DMS53 (cell line): ENCODE data around the gene SPATA2L.
"Not testable (repeated sequence)": the region's sequence is repeated elsewhere in the genome, so short reads cannot be mapped to it uniquely, and the experiment has no call there.

Experiments
- DNase-seq: peaks from one replicate; lab custom pipeline; 2025; lab: John Stamatoyannopoulos, UW

Gene SPATA2L

GRCh38 chr16:89689621-89690020 is 11.9 kb downstream of the SPATA2L start:
- DNase-seq = not testable (repeated sequence)

GRCh38 chr16:89689142-89689541 is 12.4 kb downstream of the SPATA2L start:
- no peak for DNase-seq

GRCh38 chr16:89688395-89688794 is 13.1 kb downstream of the SPATA2L start:
- no peak for DNase-seq

GRCh38 chr16:89687092-89687940 is 14.2 kb downstream of the SPATA2L start:
- DNase-seq = peak; percentile 93

GRCh38 chr16:89686520-89687091 is 14.9 kb downstream of the SPATA2L start, which contains the start of gene CDK10:
Gene CDK10, plus strand, starts transcription at chr16:89686689. Its CDS starts 22 bp downstream, at chr16:89686711.
- DNase-seq = peak; percentile 91

GRCh38 chr16:89685916-89686315 is 15.6 kb downstream of the SPATA2L start:
- no peak for DNase-seq

GRCh38 chr16:89678258-89678657 is 23.2 kb downstream of the SPATA2L start:
- DNase-seq = no peak

GRCh38 chr16:89672177-89672941 is 29.1 kb downstream of the SPATA2L start:
- DNase-seq = no peak

GRCh38 chr16:89671565-89671964 is 29.9 kb downstream of the SPATA2L start:
- DNase-seq = not testable (repeated sequence)

GRCh38 chr16:89670496-89671431 is 30.7 kb downstream of the SPATA2L start:
- DNase-seq = no peak

GRCh38 chr16:89669755-89670154 is 31.8 kb downstream of the SPATA2L start:
- DNase-seq = no peak

GRCh38 chr16:89668790-89669158 is 32.7 kb downstream of the SPATA2L start:
- DNase-seq = no peak

- no peak for DNase-seq
Measured at GRCh38 chr16:89667633-89668032, 33.9 kb downstream of the SPATA2L start.

GRCh38 chr16:89667000-89667399 is 34.5 kb downstream of the SPATA2L start:
- DNase-seq = peak; percentile 77

GRCh38 chr16:89664238-89664637 is 37.3 kb downstream of the SPATA2L start:
- not testable (repeated sequence) for DNase-seq

GRCh38 chr16:89661215-89661614 is 40.3 kb downstream of the SPATA2L start:
- no peak for DNase-seq

GRCh38 chr16:89660146-89660545 is 41.4 kb downstream of the SPATA2L start:
- no peak for DNase-seq

- DNase-seq = peak; percentile 60
Measured at GRCh38 chr16:89658221-89658879, 43.2 kb downstream of the SPATA2L start.

GRCh38 chr16:89657442-89658220 is 43.9 kb downstream of the SPATA2L start, which contains the start of the genes CHMP1A and SPATA33:
Gene CHMP1A, minus strand, starts transcription at chr16:89657708. Its CDS starts 120 bp downstream, at chr16:89657588.
Gene SPATA33, plus strand, starts transcription at chr16:89657836. Its CDS starts 76 bp downstream, at chr16:89657912.
- peak; percentile 92 for DNase-seq
